Measurements from ENCODE around the gene PAWR.
"Not testable (repeated sequence)": the region's sequence is repeated elsewhere in the genome, so short reads cannot be mapped to it uniquely, and the experiment has no call there.

The PAWR gene

GRCh38 chr12:79553863-79554574 is 136.7 kb downstream of the PAWR start:
- no peak for DNase-seq (ENCODE audit: low read depth in 1 of 2, low spot score in 1 of 2)

GRCh38 chr12:79552192-79552591 is 138.6 kb downstream of the PAWR start:
- no peak for DNase-seq (ENCODE audit: low read depth in 1 of 2, low spot score in 1 of 2)

- no peak for DNase-seq (ENCODE audit: low read depth in 1 of 2, low spot score in 1 of 2)
Measured at GRCh38 chr12:79549531-79550271, 141.1 kb downstream of the PAWR start.

- no peak for DNase-seq (ENCODE audit: low read depth in 1 of 2, low spot score in 1 of 2)
Measured at GRCh38 chr12:79548610-79548924, 142.2 kb downstream of the PAWR start.

- no peak for DNase-seq (ENCODE audit: low read depth in 1 of 2, low spot score in 1 of 2)
Measured at GRCh38 chr12:79547735-79548609, 142.8 kb downstream of the PAWR start.

- no peak for DNase-seq (ENCODE audit: low read depth in 1 of 2, low spot score in 1 of 2)
Measured at GRCh38 chr12:79547044-79547734, 143.6 kb downstream of the PAWR start.

- no peak for DNase-seq (ENCODE audit: low read depth in 1 of 2, low spot score in 1 of 2)
Measured at GRCh38 chr12:79546466-79547043, 144.2 kb downstream of the PAWR start.

- DNase-seq (ENCODE audit: low read depth in 1 of 2, low spot score in 1 of 2): not testable (repeated sequence)
Measured at GRCh38 chr12:79544439-79544838, 146.3 kb downstream of the PAWR start.

GRCh38 chr12:79537675-79538074 is 153.1 kb downstream of the PAWR start:
- no peak for DNase-seq (ENCODE audit: low read depth in 1 of 2, low spot score in 1 of 2)

GRCh38 chr12:79535751-79536150 is 155.0 kb downstream of the PAWR start:
- no peak for DNase-seq (ENCODE audit: low read depth in 1 of 2, low spot score in 1 of 2)
